ENCODE data around the gene ARSB. TPM values are rescaled to one million over a fixed set of nuclear protein-coding genes. Genes with fewer than 3 reads are reported as not detected.
"Not testable (repeated sequence)": the region's sequence is repeated elsewhere in the genome, so short reads cannot be mapped to it uniquely, and the experiment has no call there.

ARSB gene
- total RNA-seq, 1 experiment from 2014 or later, result 11.4 TPM

DNA sequence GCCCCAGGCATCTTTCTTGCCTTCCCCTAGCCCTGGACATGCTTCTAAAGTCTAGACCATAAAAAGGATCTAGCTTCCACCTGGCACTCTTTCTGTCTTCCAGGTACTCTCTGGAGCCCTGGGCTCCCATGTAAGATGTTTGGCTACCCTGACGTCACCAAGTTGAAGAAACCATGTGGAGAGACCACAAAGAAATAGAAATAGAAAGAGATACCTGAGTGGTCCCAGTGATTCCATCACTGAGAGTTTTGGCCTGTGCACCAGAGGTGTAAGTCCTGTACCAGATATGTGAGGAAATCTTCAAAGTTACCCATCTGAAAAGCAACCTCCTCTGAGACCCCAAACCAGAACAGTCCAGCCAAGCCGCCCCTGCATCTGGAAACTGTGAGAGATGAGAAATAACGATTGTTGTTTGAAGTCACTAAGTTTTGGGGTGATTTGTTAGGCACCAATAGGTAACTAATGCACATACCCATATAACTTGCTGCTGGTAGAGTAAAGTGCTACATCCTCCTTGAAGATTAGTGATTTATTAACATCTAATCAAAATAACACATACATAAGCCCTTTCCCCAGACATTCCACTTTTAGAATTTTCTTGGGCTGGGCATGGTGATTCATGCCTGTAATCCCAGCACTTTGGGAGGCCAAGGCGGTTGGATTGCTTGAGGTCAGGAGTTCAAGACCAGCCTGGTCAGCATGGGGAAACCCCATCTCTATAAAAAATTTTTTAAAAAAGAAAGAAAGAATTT lies 250.8 kb downstream of the ARSB start:
- Histone ChIP-seq H3K9me3 (ENCODE audit: control insufficient read depth, low read depth, low read length) (no peaks in the 10 kb centered on the region), H3K23ac (ENCODE audit: insufficient read length, low read depth, low read length) (no peak overlapping the region), H2AK5ac (ENCODE audit: insufficient read length, low read length) (no peak overlapping the region), H3K27ac (ENCODE audit: insufficient read length, low read depth, low read length) (no peak overlapping the region), H3K4me2 (ENCODE audit: insufficient read depth, insufficient read length, low read length) (no peak overlapping the region), H4K20me1 (ENCODE audit: control insufficient read depth, insufficient read depth, insufficient read length) (no peaks in the 10 kb centered on the region), H3K18ac (ENCODE audit: insufficient read length, low read depth, low read length) (no peak overlapping the region), H2BK120ac (ENCODE audit: low read depth, low read length, poor library complexity, severe bottlenecking) (no peak overlapping the region), H2BK15ac (ENCODE audit: low read depth, low read length) (no peak overlapping the region), H3K56ac (ENCODE audit: insufficient read length, low read depth, low read length) (no peak overlapping the region), H2BK12ac (ENCODE audit: insufficient read length, low read depth, low read length) (no peak overlapping the region), H2AFZ (ENCODE audit: low read length) (no peak overlapping the region), H2BK20ac (ENCODE audit: low read depth, low read length, poor library complexity, severe bottlenecking) (no peak overlapping the region), H3K79me1 (ENCODE audit: insufficient read depth, low read depth, low read length, poor library complexity, severe bottlenecking) (no peaks in the 10 kb centered on the region), H3K4ac (ENCODE audit: low read depth, low read length) (no peak overlapping the region), H2BK5ac (ENCODE audit: insufficient read length, low read length) (no peak overlapping the region), H3K23me2 (ENCODE audit: insufficient read length, low read depth, low read length, poor library complexity, severe bottlenecking) (no peaks in the 10 kb centered on the region), H3K79me2 (ENCODE audit: insufficient read depth, low read length) (no peaks in the 10 kb centered on the region), H3K27me3 (ENCODE audit: insufficient read depth, low read length) (no peaks in the 10 kb centered on the region), H4K5ac (ENCODE audit: insufficient read length, low read depth, low read length) (no peak overlapping the region), H3K9ac (ENCODE audit: extremely low read depth, insufficient read length, low read length) (no peak overlapping the region), H3K14ac (ENCODE audit: insufficient read depth, low read length) (no peak overlapping the region), H4K8ac (replicated peaks; ENCODE audit: insufficient read length, low read depth, low read length) (no peak overlapping the region), H4K91ac (ENCODE audit: insufficient read length, low read depth, low read length) (no peak overlapping the region), H3K4me1 (ENCODE audit: insufficient read depth, low read length) (peaks cover 5% of the 10 kb centered on the region; the same call in 1 of the 2 replicates), H3T11ph (ENCODE audit: low read length) (no peak overlapping the region)
- no CpG with 5 or more reads among the region's 4 CpGs for WGBS (ENCODE audit: extremely low coverage, insufficient read length, low lambda C conversion rate)
- Mint-ChIP-seq H3K4me1 (peaks cover 15 to 19% of the 10 kb centered on the region in 2 experiments), H3K9me3 (peaks cover 10 to 14% of the 10 kb centered on the region in 2 experiments), H3K36me3 (ENCODE audit: insufficient read depth in 1 of 3, low read depth in 3 of 3) (peaks cover 0 to 10% (median 2%) of the 10 kb centered on the region in 3 experiments; a peak in 3 of 7 replicates), H3K27me3 (ENCODE audit: low read depth) (no peaks in the 10 kb centered on the region), H3K4me3 (no peak overlapping the region), H3K27ac (no peak overlapping the region; a peak in 1 of 7 replicates)
- DNase-seq, result no peak
- TF ChIP-seq, protein P1, sequence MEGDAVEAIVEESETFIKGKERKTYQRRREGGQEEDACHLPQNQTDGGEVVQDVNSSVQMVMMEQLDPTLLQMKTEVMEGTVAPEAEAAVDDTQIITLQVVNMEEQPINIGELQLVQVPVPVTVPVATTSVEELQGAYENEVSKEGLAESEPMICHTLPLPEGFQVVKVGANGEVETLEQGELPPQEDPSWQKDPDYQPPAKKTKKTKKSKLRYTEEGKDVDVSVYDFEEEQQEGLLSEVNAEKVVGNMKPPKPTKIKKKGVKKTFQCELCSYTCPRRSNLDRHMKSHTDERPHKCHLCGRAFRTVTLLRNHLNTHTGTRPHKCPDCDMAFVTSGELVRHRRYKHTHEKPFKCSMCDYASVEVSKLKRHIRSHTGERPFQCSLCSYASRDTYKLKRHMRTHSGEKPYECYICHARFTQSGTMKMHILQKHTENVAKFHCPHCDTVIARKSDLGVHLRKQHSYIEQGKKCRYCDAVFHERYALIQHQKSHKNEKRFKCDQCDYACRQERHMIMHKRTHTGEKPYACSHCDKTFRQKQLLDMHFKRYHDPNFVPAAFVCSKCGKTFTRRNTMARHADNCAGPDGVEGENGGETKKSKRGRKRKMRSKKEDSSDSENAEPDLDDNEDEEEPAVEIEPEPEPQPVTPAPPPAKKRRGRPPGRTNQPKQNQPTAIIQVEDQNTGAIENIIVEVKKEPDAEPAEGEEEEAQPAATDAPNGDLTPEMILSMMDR (conservative IDR thresholded peaks at IDR 0.05), result no peak

DNA sequence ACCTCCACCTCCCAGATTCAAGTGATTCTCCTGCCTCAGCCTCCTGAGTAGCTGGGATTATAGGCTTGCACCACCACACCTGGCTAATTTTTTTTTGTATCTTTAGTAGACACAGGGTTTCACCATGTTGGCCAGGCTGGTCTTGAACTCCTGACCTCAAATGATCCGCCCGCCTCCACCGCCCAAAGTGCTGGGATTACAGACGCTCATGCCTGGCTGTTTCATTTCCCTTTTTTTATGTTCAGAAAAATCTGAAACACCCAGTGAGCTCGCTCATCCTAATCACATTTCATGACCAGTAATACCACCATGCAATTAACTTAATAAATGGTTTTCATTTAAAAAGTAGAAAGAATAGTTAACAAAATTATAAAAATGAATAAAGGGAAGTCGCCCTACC lies 252.4 kb downstream of the ARSB start:
- H2BK15ac ChIP-seq (ENCODE audit: low read depth, low read length); H4K91ac ChIP-seq (ENCODE audit: insufficient read length, low read depth, low read length); H3K27me3 Mint-ChIP-seq (ENCODE audit: low read depth); H3K9me3 ChIP-seq (ENCODE audit: control insufficient read depth, low read depth, low read length); H2BK20ac ChIP-seq (ENCODE audit: low read depth, low read length, poor library complexity, severe bottlenecking); H3K79me2 ChIP-seq (ENCODE audit: insufficient read depth, low read length); H4K5ac ChIP-seq (ENCODE audit: insufficient read length, low read depth, low read length); H3K9ac ChIP-seq (ENCODE audit: extremely low read depth, insufficient read length, low read length); H3K27ac ChIP-seq (ENCODE audit: insufficient read length, low read depth, low read length); H3K23me2 ChIP-seq (ENCODE audit: insufficient read length, low read depth, low read length, poor library complexity, severe bottlenecking); H3K4me2 ChIP-seq (ENCODE audit: insufficient read depth, insufficient read length, low read length); H2BK120ac ChIP-seq (ENCODE audit: low read depth, low read length, poor library complexity, severe bottlenecking); H3K27me3 ChIP-seq (ENCODE audit: insufficient read depth, low read length); H3K14ac ChIP-seq (ENCODE audit: insufficient read depth, low read length); H2BK12ac ChIP-seq (ENCODE audit: insufficient read length, low read depth, low read length); H3K56ac ChIP-seq (ENCODE audit: insufficient read length, low read depth, low read length); H3K79me1 ChIP-seq (ENCODE audit: insufficient read depth, low read depth, low read length, poor library complexity, severe bottlenecking); H4K20me1 ChIP-seq (ENCODE audit: control insufficient read depth, insufficient read depth, insufficient read length); H3K4me3 Mint-ChIP-seq; H3K36me3 Mint-ChIP-seq (ENCODE audit: insufficient read depth in 1 of 3, low read depth in 3 of 3); H3K18ac ChIP-seq (ENCODE audit: insufficient read length, low read depth, low read length); H2AFZ ChIP-seq (ENCODE audit: low read length); DNase-seq; H2AK5ac ChIP-seq (ENCODE audit: insufficient read length, low read length); H3K4me1 ChIP-seq (ENCODE audit: insufficient read depth, low read length); H2BK5ac ChIP-seq (ENCODE audit: insufficient read length, low read length); H3K4ac ChIP-seq (ENCODE audit: low read depth, low read length); H3K23ac ChIP-seq (ENCODE audit: insufficient read length, low read depth, low read length); H4K8ac ChIP-seq (replicated peaks; ENCODE audit: insufficient read length, low read depth, low read length); H3T11ph ChIP-seq (ENCODE audit: low read length); H3K27ac Mint-ChIP-seq: not testable (repeated sequence)
- no CpG with 5 or more reads among the region's 6 CpGs for WGBS (ENCODE audit: extremely low coverage, insufficient read length, low lambda C conversion rate)
- Mint-ChIP-seq H3K9me3 (peaks cover 10 to 14% of the 10 kb centered on the region in 2 experiments), H3K4me1 (peaks cover 24 to 31% of the 10 kb centered on the region in 2 experiments)

All from H9 (cell line).